HepG2 (cell line): Measurements from ENCODE around the gene CRKL. TPM values are rescaled to one million over a fixed set of nuclear protein-coding genes. Genes with fewer than 3 reads are reported as not detected.
A peak's percentile ranks its signal among the peaks of the same experiment; 100 is the strongest.

ENCODE experiments used
- ARNT ChIP-seq: fragments of 450-650 bp; IDR thresholded peaks from 2 replicates; pipeline ENCODE4 v1.6.1; 2017
- BHLHE40 ChIP-seq: IDR thresholded peaks from 2 replicates; pipeline ENCODE4 v1.6.1; 2011; ENCODE audit warnings: low read length, improper control_type of control experiment
- CREM ChIP-seq, 2 experiments: sonication (generic) in 1 of 2; formaldehyde crosslinking in 1 of 2; IDR thresholded peaks; 2 replicates each; pipeline versions ENCODE4 v1.4.0 to v1.6.1; 2016 to 2020; ENCODE audit warnings: antibody characterized with exemption in 1 of 2, mild to moderate bottlenecking in 1 of 2, missing genetic modification reagents in 1 of 2
- DR1 ChIP-seq: sonication (generic); formaldehyde crosslinking; IDR thresholded peaks from 2 replicates; pipeline ENCODE4 v1.8.0; 2021; ENCODE audit warnings: mild to moderate bottlenecking, missing genetic modification reagents, inconsistent platforms
- FOXM1 ChIP-seq: sonication (generic); formaldehyde crosslinking; IDR thresholded peaks from 2 replicates; pipeline ENCODE4 v1.5.0; 2020; ENCODE audit warnings: missing genetic modification reagents
- GABPA ChIP-seq, 2 experiments: IDR thresholded peaks; 2 replicates each; pipeline ENCODE4 v1.6.1; 2011 to 2016; ENCODE audit warnings: low read depth in 2 of 2, low read length in 1 of 2, missing biosample characterization in 1 of 2, missing genetic modification characterization in 1 of 2
- HOXA3 ChIP-seq: sonication (generic); formaldehyde crosslinking; IDR thresholded peaks from 2 replicates; pipeline ENCODE4 v1.5.0; 2020; ENCODE audit warnings: missing genetic modification reagents
- LCORL ChIP-seq, 2 experiments: fragments of 450-650 bp in 1 of 2; sonication (generic) in 1 of 2; formaldehyde crosslinking in 1 of 2; IDR thresholded peaks; 2 replicates each; pipeline versions ENCODE4 v1.5.0 to v1.6.1; 2017 to 2020; ENCODE audit warnings: antibody characterized with exemption in 1 of 2, missing genetic modification reagents in 1 of 2
- MAFG ChIP-seq: sonication (generic); formaldehyde crosslinking; IDR thresholded peaks from 2 replicates; pipeline ENCODE4 v1.5.1; 2020; ENCODE audit warnings: mild to moderate bottlenecking, missing genetic modification reagents
- NFIB ChIP-seq: sonication (generic); formaldehyde crosslinking; IDR thresholded peaks from 2 replicates; pipeline ENCODE4 v1.9.0; 2021; ENCODE audit warnings: missing genetic modification reagents, mild to moderate bottlenecking, borderline replicate concordance
- NONO ChIP-seq, 2 experiments: fragments of 450-650 bp in 1 of 2; sonication (generic) in 1 of 2; formaldehyde crosslinking in 1 of 2; IDR thresholded peaks in 1 of 2; conservative IDR thresholded peaks in 1 of 2; 2 replicates each; pipeline versions ENCODE4 v1.6.1 to v1.8.0; 2017 to 2022; ENCODE audit warnings: mild to moderate bottlenecking in 1 of 2, missing genetic modification reagents in 1 of 2, moderate library complexity in 1 of 2
- POLR2A ChIP-seq, 2 experiments: IDR thresholded peaks; 2 replicates each; pipeline ENCODE4 v1.6.1; 2011; ENCODE audit warnings: low read depth in 2 of 2, low read length in 2 of 2, mild to moderate bottlenecking in 1 of 2, moderate library complexity in 1 of 2; ENCODE audit not compliant: insufficient read depth in 1 of 2
- SMAD9 ChIP-seq: sonication (generic); formaldehyde crosslinking; IDR thresholded peaks from 2 replicates; pipeline ENCODE4 v1.5.1; 2020; ENCODE audit warnings: mild to moderate bottlenecking, missing genetic modification reagents
- TP53 ChIP-seq: sonication (generic); formaldehyde crosslinking; conservative IDR thresholded peaks from 2 replicates; pipeline ENCODE4 v1.4.0; 2020; ENCODE audit warnings: missing genetic modification reagents
- U2AF1 ChIP-seq: fragments of 200-400 bp; formaldehyde crosslinking; optimal IDR thresholded peaks from 2 replicates; pipeline ENCODE3; 2017; ENCODE audit warnings: mild to moderate bottlenecking, low read depth, low read length
- YEATS4 ChIP-seq: sonication (generic); formaldehyde crosslinking; IDR thresholded peaks from 2 replicates; pipeline ENCODE4 v1.4.0; 2020; ENCODE audit warnings: missing genetic modification reagents, borderline replicate concordance
- ZBTB3 ChIP-seq: sonication (generic); formaldehyde crosslinking; IDR thresholded peaks from 2 replicates; pipeline ENCODE4 v1.4.0; 2020; ENCODE audit warnings: low read depth, mild to moderate bottlenecking, moderate library complexity, missing genetic modification reagents, borderline replicate concordance
- ZC3H4 ChIP-seq: sonication (generic); formaldehyde crosslinking; IDR thresholded peaks from 2 replicates; pipeline ENCODE4 v1.4.0; 2020; ENCODE audit warnings: missing genetic modification reagents, borderline replicate concordance
- ZNF235 ChIP-seq: sonication (generic); formaldehyde crosslinking; IDR thresholded peaks from 2 replicates; pipeline ENCODE4 v1.8.1; 2023; ENCODE audit warnings: mild to moderate bottlenecking, missing genetic modification reagents, borderline replicate concordance
- ZNF296 ChIP-seq: sonication (generic); formaldehyde crosslinking; conservative IDR thresholded peaks from 2 replicates; pipeline ENCODE4 v1.5.0; 2020; ENCODE audit warnings: mild to moderate bottlenecking, missing genetic modification reagents
- ZSCAN12 ChIP-seq: sonication (generic); formaldehyde crosslinking; IDR thresholded peaks from 2 replicates; pipeline ENCODE4 v1.9.0; 2021; ENCODE audit warnings: mild to moderate bottlenecking, missing genetic modification reagents
- polyA plus RNA-seq, 8 experiments: library from polyadenylated mRNA; depleted of rRNA in 3 of 8; stranded (reverse) in 7 of 8; unstranded in 1 of 8; fragments of >200 nt; fragmentation: Illumina TruSeq in 4 of 8; extraction: Trizol in 4 of 8; gene quantifications; 2 replicates each; pipeline versions ENCODE4 v1.2.1 to v1.2.3, GENCODE V29; 2011 to 2016; ENCODE audit warnings: low read depth in 4 of 8, missing spikeins in 1 of 8, mixed read lengths in 1 of 8; ENCODE audit not compliant: insufficient read depth in 1 of 8
- total RNA-seq, 5 experiments: library from RNA; depleted of rRNA; stranded (reverse); fragments of >200 nt; fragmentation: Illumina TruSeq; extraction: Trizol; gene quantifications; 2 replicates each; pipeline ENCODE4 v1.2.3, GENCODE V29; 2016; ENCODE audit warnings: low read depth in 1 of 5
- TF ChIP-seq, protein P1 (sequence below), 2 experiments: sonication (generic) in 1 of 2; formaldehyde crosslinking in 1 of 2; IDR thresholded peaks; 2 replicates each; pipeline versions ENCODE4 v1.6.1 to v1.9.0; 2014 to 2022; ENCODE audit warnings: antibody characterized with exemption in 1 of 2, borderline replicate concordance in 1 of 2, inconsistent platforms in 1 of 2, low read depth in 1 of 2, missing genetic modification reagents in 1 of 2

The CRKL gene
- total and polyA plus RNA-seq, 2 of the 13 experiments (the other 11 are each of a cell fraction or from before 2014, with no cell fraction given), result 37.4 to 60.6 TPM

DNA sequence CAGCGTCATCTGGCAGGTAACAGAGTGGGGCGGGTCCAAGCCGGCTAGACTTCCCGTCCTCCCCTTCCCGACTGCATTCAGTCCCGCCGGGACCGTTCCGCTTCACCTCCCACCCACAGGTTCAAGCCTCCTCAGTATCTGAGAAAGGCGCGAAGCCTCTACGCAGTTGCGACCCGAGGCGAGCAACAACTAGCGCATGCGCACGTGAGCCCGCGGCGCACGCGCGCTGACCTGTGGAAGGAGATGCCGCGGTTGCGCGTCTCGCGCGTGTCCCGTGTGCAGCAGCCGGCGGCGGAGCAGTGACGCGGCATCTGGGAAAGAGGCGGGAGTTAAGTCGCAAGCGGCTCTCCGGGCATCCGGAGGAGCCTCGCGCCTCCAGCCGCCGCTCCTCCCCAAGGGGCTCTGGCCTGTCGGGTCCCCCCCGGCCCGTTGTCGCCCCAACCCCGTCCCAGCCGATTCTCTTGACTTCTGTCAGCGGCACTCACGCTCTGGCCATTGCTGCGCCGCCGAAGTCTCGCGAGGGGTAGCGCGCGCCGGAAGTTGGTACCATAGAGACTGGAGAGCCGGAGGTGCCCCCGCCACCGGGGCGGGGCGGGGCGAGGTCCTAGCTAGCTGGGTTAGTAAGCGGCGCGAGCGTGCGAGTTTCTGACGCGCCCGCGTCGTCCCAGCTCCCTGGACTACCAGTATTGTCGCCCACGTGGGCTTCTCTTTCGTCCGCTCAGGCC is 84.6 kb downstream of the CRKL start, which contains the start of gene THAP7 (continued):
- TF ChIP-seq BHLHE40, result peak; percentile 83
- 0 out of 2 replicates have a peak, but pooled peaks have one; percentile 24 for TF ChIP-seq ZBTB3
- TF ChIP-seq, protein P1, sequence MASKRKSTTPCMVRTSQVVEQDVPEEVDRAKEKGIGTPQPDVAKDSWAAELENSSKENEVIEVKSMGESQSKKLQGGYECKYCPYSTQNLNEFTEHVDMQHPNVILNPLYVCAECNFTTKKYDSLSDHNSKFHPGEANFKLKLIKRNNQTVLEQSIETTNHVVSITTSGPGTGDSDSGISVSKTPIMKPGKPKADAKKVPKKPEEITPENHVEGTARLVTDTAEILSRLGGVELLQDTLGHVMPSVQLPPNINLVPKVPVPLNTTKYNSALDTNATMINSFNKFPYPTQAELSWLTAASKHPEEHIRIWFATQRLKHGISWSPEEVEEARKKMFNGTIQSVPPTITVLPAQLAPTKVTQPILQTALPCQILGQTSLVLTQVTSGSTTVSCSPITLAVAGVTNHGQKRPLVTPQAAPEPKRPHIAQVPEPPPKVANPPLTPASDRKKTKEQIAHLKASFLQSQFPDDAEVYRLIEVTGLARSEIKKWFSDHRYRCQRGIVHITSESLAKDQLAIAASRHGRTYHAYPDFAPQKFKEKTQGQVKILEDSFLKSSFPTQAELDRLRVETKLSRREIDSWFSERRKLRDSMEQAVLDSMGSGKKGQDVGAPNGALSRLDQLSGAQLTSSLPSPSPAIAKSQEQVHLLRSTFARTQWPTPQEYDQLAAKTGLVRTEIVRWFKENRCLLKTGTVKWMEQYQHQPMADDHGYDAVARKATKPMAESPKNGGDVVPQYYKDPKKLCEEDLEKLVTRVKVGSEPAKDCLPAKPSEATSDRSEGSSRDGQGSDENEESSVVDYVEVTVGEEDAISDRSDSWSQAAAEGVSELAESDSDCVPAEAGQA (IDR thresholded peaks at IDR 0.05; ENCODE audit: low read depth), result peak; percentile 49; the same call in 1 of the 2 replicates
- TF ChIP-seq, protein P1 (CRISPR knock-in tag; IDR thresholded peaks at IDR 0.05; ENCODE audit: borderline replicate concordance), result no peak; the same call in 1 of the 2 replicates
- peak; percentile 53 for TF ChIP-seq DR1 (CRISPR knock-in tag)
- TF ChIP-seq NONO (IDR thresholded peaks at IDR 0.05), result no peak
- TF ChIP-seq NONO (CRISPR knock-in tag; conservative IDR thresholded peaks at IDR 0.05), result peak; percentile 81
- peak; percentile 75 for TF ChIP-seq SMAD9 (CRISPR knock-in tag)
- TF ChIP-seq ZSCAN12 (CRISPR knock-in tag), result no peak; the same call in 1 of the 2 replicates
- TF ChIP-seq YEATS4 (CRISPR knock-in tag), result peak; percentile 86
- 0 out of 2 replicates have a peak, but pooled peaks have one; percentile 6 for TF ChIP-seq MAFG (CRISPR knock-in tag)
- TF ChIP-seq CREM (IDR thresholded peaks at IDR 0.05), result peak; percentile 62
- no peak for TF ChIP-seq CREM (CRISPR knock-in tag; IDR thresholded peaks at IDR 0.05)
- TF ChIP-seq ZC3H4 (CRISPR knock-in tag), result 0 out of 2 replicates have a peak, but pooled peaks have one; percentile 15
- TF ChIP-seq ZNF235 (CRISPR knock-in tag), result 0 out of 2 replicates have a peak, but pooled peaks have one; percentile 44
- TF ChIP-seq U2AF1, result peak; percentile 81
- TF ChIP-seq ZNF296 (CRISPR knock-in tag), result peak; percentile 77
- TF ChIP-seq TP53 (CRISPR knock-in tag), result no peak
- TF ChIP-seq POLR2A (IDR thresholded peaks at IDR 0.05; ENCODE audit: insufficient read depth in 1 of 2, low read depth in 2 of 2, low read length in 2 of 2), result peak; percentile 83 to 85
- TF ChIP-seq GABPA (IDR thresholded peaks at IDR 0.05; ENCODE audit: low read depth, low read length), result peak; percentile 69
- TF ChIP-seq GABPA (CRISPR knock-in tag; IDR thresholded peaks at IDR 0.05; ENCODE audit: low read depth), result peak; percentile 92
- no peak for TF ChIP-seq FOXM1
- no peak for TF ChIP-seq LCORL (IDR thresholded peaks at IDR 0.05)
- peak; percentile 44; the same call in 1 of the 2 replicates for TF ChIP-seq LCORL (CRISPR knock-in tag; IDR thresholded peaks at IDR 0.05)
- TF ChIP-seq ARNT, result no peak
- TF ChIP-seq NFIB (CRISPR knock-in tag), result no peak
- peak; percentile 82 for TF ChIP-seq HOXA3 (CRISPR knock-in tag)
